Nephron (organoid): ENCODE results near the gene ADAMTS12.

ENCODE experiments used
- H3K27ac Mint-ChIP-seq, 3 experiments: 2 replicates each; pipeline ENCODE4 v1.8.0; 2020; ENCODE audit warnings: mixed read lengths in 3 of 3, mild to moderate bottlenecking in 2 of 3, moderate library complexity in 1 of 3
- H3K27me3 Mint-ChIP-seq: 2 replicates; pipeline ENCODE4 v1.8.0; 2021; ENCODE audit warnings: low read depth, mild to moderate bottlenecking, moderate library complexity, mixed read lengths
- H3K36me3 Mint-ChIP-seq: 2 replicates; pipeline ENCODE4 v1.8.0; 2020; ENCODE audit warnings: low read depth, mixed read lengths
- H3K4me1 Mint-ChIP-seq: 2 replicates; pipeline ENCODE4 v1.8.0; 2020; ENCODE audit warnings: mixed read lengths
- H3K4me3 Mint-ChIP-seq, 3 experiments: 2 replicates each; pipeline ENCODE4 v1.8.0; 2020; ENCODE audit warnings: mild to moderate bottlenecking in 3 of 3, mixed read lengths in 3 of 3, moderate library complexity in 2 of 3
- H3K9me3 Mint-ChIP-seq: 2 replicates; pipeline ENCODE4 v1.8.0; 2020; ENCODE audit warnings: mixed read lengths
- CTCF ChIP-seq, 3 experiments: fragments of 200-600 bp; sonication (generic); IDR thresholded peaks; one replicate each; pipeline ENCODE4 v1.5.0; 2021; ENCODE audit warnings: antibody characterized with exemption in 3 of 3; ENCODE audit not compliant: unreplicated experiment in 3 of 3

Gene ADAMTS12

GRCh38 chr5:33933723-33934169 is 42.0 kb upstream of the ADAMTS12 start:
- peaks cover 23% of the 10 kb centered on the region for H3K27me3 Mint-ChIP-seq
- H3K4me1 Mint-ChIP-seq: peaks cover 8% of the 10 kb centered on the region
- TF ChIP-seq CTCF (IDR thresholded peaks at IDR 0.05; ENCODE audit: unreplicated experiment in 3 of 3): no peak
- H3K36me3 Mint-ChIP-seq: no peaks in the 10 kb centered on the region
- no peaks in the 10 kb centered on the region for H3K9me3 Mint-ChIP-seq
- no peak overlapping the region for H3K27ac Mint-ChIP-seq
- no peak overlapping the region for H3K4me3 Mint-ChIP-seq

- H3K4me3 Mint-ChIP-seq: no peak overlapping the region
- no peaks in the 10 kb centered on the region for H3K9me3 Mint-ChIP-seq
- no peak overlapping the region for H3K27ac Mint-ChIP-seq
- H3K36me3 Mint-ChIP-seq: no peaks in the 10 kb centered on the region
- peaks cover 7% of the 10 kb centered on the region for H3K4me1 Mint-ChIP-seq
- peaks cover 9% of the 10 kb centered on the region for H3K27me3 Mint-ChIP-seq
- TF ChIP-seq CTCF (IDR thresholded peaks at IDR 0.05; ENCODE audit: unreplicated experiment in 3 of 3): no peak
Measured at GRCh38 chr5:33931136-33931535, 39.3 kb upstream of the ADAMTS12 start.

- no peak for TF ChIP-seq CTCF (IDR thresholded peaks at IDR 0.05; ENCODE audit: unreplicated experiment in 3 of 3)
- Mint-ChIP-seq H3K4me1 (no peaks in the 10 kb centered on the region), H3K27ac (no peak overlapping the region), H3K9me3 (no peaks in the 10 kb centered on the region), H3K4me3 (no peak overlapping the region), H3K36me3 (no peaks in the 10 kb centered on the region), H3K27me3 (peaks cover 4% of the 10 kb centered on the region)
Measured at GRCh38 chr5:33929925-33930690, 38.3 kb upstream of the ADAMTS12 start.

GRCh38 chr5:33928283-33928682 is 36.5 kb upstream of the ADAMTS12 start:
- Mint-ChIP-seq H3K36me3 (no peaks in the 10 kb centered on the region), H3K4me3 (no peak overlapping the region), H3K27me3 (peaks cover 4% of the 10 kb centered on the region), H3K27ac (no peak overlapping the region), H3K9me3 (no peaks in the 10 kb centered on the region), H3K4me1 (no peaks in the 10 kb centered on the region)
- no peak for TF ChIP-seq CTCF (IDR thresholded peaks at IDR 0.05; ENCODE audit: unreplicated experiment in 3 of 3)

GRCh38 chr5:33927685-33928084 is 35.9 kb upstream of the ADAMTS12 start:
- Mint-ChIP-seq H3K27ac (peak overlapping the region in 2 of 3 experiments; percentile 48 to 69), H3K9me3 (no peaks in the 10 kb centered on the region), H3K27me3 (no peaks in the 10 kb centered on the region), H3K4me1 (no peaks in the 10 kb centered on the region), H3K36me3 (no peaks in the 10 kb centered on the region), H3K4me3 (no peak overlapping the region)
- no peak for TF ChIP-seq CTCF (IDR thresholded peaks at IDR 0.05; ENCODE audit: unreplicated experiment in 3 of 3)

- H3K36me3 Mint-ChIP-seq: no peaks in the 10 kb centered on the region
- no peak overlapping the region for H3K27ac Mint-ChIP-seq
- H3K4me3 Mint-ChIP-seq: no peak overlapping the region
- peaks cover 2% of the 10 kb centered on the region for H3K9me3 Mint-ChIP-seq
- H3K27me3 Mint-ChIP-seq: no peaks in the 10 kb centered on the region
- TF ChIP-seq CTCF (IDR thresholded peaks at IDR 0.05; ENCODE audit: unreplicated experiment in 3 of 3): no peak
- no peaks in the 10 kb centered on the region for H3K4me1 Mint-ChIP-seq
Measured at GRCh38 chr5:33925278-33925677, 33.5 kb upstream of the ADAMTS12 start.
